GM12875 (cell line): ENCODE data around the gene AIM2.
A peak's percentile ranks its signal among the peaks of the same experiment; 100 is the strongest.
"Not testable (repeated sequence)": the region's sequence is repeated elsewhere in the genome, so short reads cannot be mapped to it uniquely, and the experiment has no call there.

Experiments used
- H3K4me3 ChIP-seq: one replicate; pipeline ENCODE4 v1.5.1; 2011; ENCODE audit warnings: low read depth, low read length, control low read depth
- CTCF ChIP-seq: IDR thresholded peaks from 2 replicates; pipeline ENCODE4 v1.5.1; 2011; ENCODE audit warnings: low read depth, mild to moderate bottlenecking, control low read depth, inconsistent platforms, low read length, moderate library complexity, borderline replicate concordance; ENCODE audit not compliant: insufficient read depth

The AIM2 gene

GRCh38 chr1:159076438-159077119, at the start of gene AIM2:
Gene AIM2 (minus strand): TSS chr1:159076766. CDS start chr1:159073499, 3,267 bp downstream.
- no peak for TF ChIP-seq CTCF

GRCh38 chr1:159123587-159123986, 47.0 kb upstream of the AIM2 start:
- no peak for TF ChIP-seq CTCF
- no peak overlapping the region for H3K4me3 ChIP-seq

More at GRCh38 chr1:159076438-159077119, at the start of gene AIM2:
- H3K4me3 ChIP-seq, result peak within 1 kb of the TSS; percentile 86

GRCh38 chr1:159122005-159122621, 45.5 kb upstream of the AIM2 start:
- H3K4me3 ChIP-seq, result no peak overlapping the region
- TF ChIP-seq CTCF, result no peak

- no peak for TF ChIP-seq CTCF
- no peak overlapping the region for H3K4me3 ChIP-seq
Observed at GRCh38 chr1:159121526-159121925, 45.0 kb upstream of the AIM2 start.

GRCh38 chr1:159120317-159120716, 43.8 kb upstream of the AIM2 start:
- TF ChIP-seq CTCF, result no peak

GRCh38 chr1:159113596-159114433, 37.2 kb upstream of the AIM2 start:
- no peak overlapping the region for H3K4me3 ChIP-seq
- TF ChIP-seq CTCF, result no peak

More at GRCh38 chr1:159120317-159120716, 43.8 kb upstream of the AIM2 start:
- no peak overlapping the region for H3K4me3 ChIP-seq

GRCh38 chr1:159103021-159103420, 26.5 kb upstream of the AIM2 start:
- not testable (repeated sequence) for H3K4me3 ChIP-seq
